Trophoblast cell (in vitro differentiated cells and primary cell): Measurements from ENCODE around the gene GLA.

Experiments
- DNase-seq, 2 donors: peaks; one replicate each; pipeline ENCODE4 v3.0.0-alpha.2; 2016
- H2AFZ ChIP-seq: 2 replicates; pipeline ENCODE4 v1.6.1; 2013; ENCODE audit warnings: low read length, moderate library complexity, mild to moderate bottlenecking; ENCODE audit not compliant: insufficient read depth, poor library complexity
- H2AK5ac ChIP-seq: 2 replicates; pipeline ENCODE4 v1.6.1; 2013; ENCODE audit warnings: mild to moderate bottlenecking, low read length
- H2BK120ac ChIP-seq: 2 replicates; pipeline ENCODE4 v1.6.1; 2013; ENCODE audit warnings: low read length, mild to moderate bottlenecking, moderate library complexity; ENCODE audit not compliant: insufficient read depth, poor library complexity
- H2BK12ac ChIP-seq: 2 replicates; pipeline ENCODE4 v1.6.1; 2013; ENCODE audit warnings: mild to moderate bottlenecking, low read length, moderate library complexity
- H2BK5ac ChIP-seq: 2 replicates; pipeline ENCODE4 v1.6.1; 2013; ENCODE audit warnings: low read length, low read depth, moderate library complexity, mild to moderate bottlenecking; ENCODE audit not compliant: poor library complexity
- H3K14ac ChIP-seq: 2 replicates; pipeline ENCODE4 v1.6.1; 2013; ENCODE audit warnings: mild to moderate bottlenecking, low read length
- H3K18ac ChIP-seq: 2 replicates; pipeline ENCODE4 v1.6.1; 2013; ENCODE audit warnings: mild to moderate bottlenecking, low read length
- H3K23ac ChIP-seq: 2 replicates; pipeline ENCODE4 v1.6.1; 2013; ENCODE audit warnings: low read length
- H3K27ac ChIP-seq: 2 replicates; pipeline ENCODE4 v1.5.1; 2013; ENCODE audit warnings: low read depth, mild to moderate bottlenecking, inconsistent platforms, low read length, moderate library complexity
- H3K27me3 ChIP-seq: 2 replicates; pipeline ENCODE4 v1.6.1; 2013; ENCODE audit warnings: inconsistent platforms, mild to moderate bottlenecking, low read length, moderate library complexity; ENCODE audit not compliant: insufficient read depth
- H3K36me3 ChIP-seq, 2 experiments: 1 replicate in 1 of 2; 2 replicates in 1 of 2; pipeline ENCODE4 v1.6.1; 2013; ENCODE audit warnings: low read length in 2 of 2, mild to moderate bottlenecking in 2 of 2, moderate library complexity in 1 of 2; ENCODE audit not compliant: insufficient read depth in 2 of 2, control insufficient read depth in 1 of 2
- H3K4ac ChIP-seq: 2 replicates; pipeline ENCODE4 v1.6.1; 2013; ENCODE audit warnings: low read depth, mild to moderate bottlenecking, low read length, moderate library complexity
- H3K4me1 ChIP-seq, 2 experiments: 1 replicate in 1 of 2; 2 replicates in 1 of 2; pipeline ENCODE4 v1.6.1; 2013; ENCODE audit warnings: low read length in 2 of 2, mild to moderate bottlenecking in 2 of 2, moderate library complexity in 1 of 2; ENCODE audit not compliant: insufficient read depth in 2 of 2, control insufficient read depth in 1 of 2
- H3K4me2 ChIP-seq: 2 replicates; pipeline ENCODE4 v1.6.1; 2013; ENCODE audit warnings: inconsistent platforms, mild to moderate bottlenecking, low read length, moderate library complexity
- H3K4me3 ChIP-seq: 2 replicates; pipeline ENCODE4 v1.5.1; 2013; ENCODE audit warnings: mild to moderate bottlenecking, low read depth, low read length, inconsistent platforms
- H3K79me1 ChIP-seq: one replicate; pipeline ENCODE4 v1.6.1; 2013; ENCODE audit warnings: low read length
- H3K79me2 ChIP-seq: 2 replicates; pipeline ENCODE4 v1.6.1; 2013; ENCODE audit warnings: low read length, mild to moderate bottlenecking; ENCODE audit not compliant: control insufficient read depth, insufficient read depth, poor library complexity
- H3K9ac ChIP-seq: 2 replicates; pipeline ENCODE4 v1.6.1; 2013; ENCODE audit warnings: mild to moderate bottlenecking, low read length
- H3K9me3 ChIP-seq: 2 replicates; pipeline ENCODE4 v1.6.1; 2013; ENCODE audit warnings: low read depth, mild to moderate bottlenecking, control low read depth, inconsistent platforms, low read length; ENCODE audit not compliant: insufficient read depth
- H4K12ac ChIP-seq: 2 replicates; pipeline ENCODE4 v1.6.1; 2013; ENCODE audit warnings: low read depth, mild to moderate bottlenecking, low read length, moderate library complexity
- H4K8ac ChIP-seq: 2 replicates; pipeline ENCODE4 v1.6.1; 2013; ENCODE audit warnings: low read depth, mild to moderate bottlenecking, low read length, moderate library complexity
- H4K91ac ChIP-seq: one replicate; pipeline ENCODE4 v1.6.1; 2013; ENCODE audit warnings: low read depth, mild to moderate bottlenecking, low read length, moderate library complexity
- WGBS: extraction: QIAGEN DNeasy Blood & Tissue Kit; methylation state at CpG from one replicate; pipeline ENCODE4 v1.1.7; 2013; ENCODE audit warnings: missing lambda C conversion rate; ENCODE audit not compliant: insufficient read length, insufficient coverage; ENCODE audit errors: extremely low coverage; 5-methylcytosine and 5-hydroxymethylcytosine counted together

Gene GLA

GRCh38 chrX:101377547-101377946 is 30.2 kb downstream of the GLA start:
- Histone ChIP-seq H3K18ac (no peak overlapping the region), H3K27ac (no peak overlapping the region), H2BK12ac (no peak overlapping the region), H4K91ac (no peak overlapping the region), H3K27me3 (no peaks in the 10 kb centered on the region), H3K4ac (no peak overlapping the region), H3K4me2 (no peak overlapping the region), H2BK120ac (no peak overlapping the region), H2BK5ac (no peak overlapping the region), H4K8ac (no peak overlapping the region), H3K79me1 (no peaks in the 10 kb centered on the region), H3K79me2 (no peaks in the 10 kb centered on the region), H3K4me3 (no peak overlapping the region), H2AK5ac (no peak overlapping the region), H2AFZ (no peak overlapping the region), H3K14ac (no peak overlapping the region), H3K9ac (no peak overlapping the region), H3K36me3 (no peaks in the 10 kb centered on the region), H3K4me1 (no peaks in the 10 kb centered on the region), H4K12ac (no peak overlapping the region), H3K23ac (no peak overlapping the region), H3K9me3 (no peaks in the 10 kb centered on the region)
- no peak for DNase-seq
- no CpG with 5 or more reads among the region's 1 CpG for WGBS

- no peaks in the 10 kb centered on the region for H3K27me3 ChIP-seq
- no peak overlapping the region for H3K4me3 ChIP-seq
- H2BK120ac ChIP-seq, result no peak overlapping the region
- DNase-seq, result no peak
- H3K27ac ChIP-seq, result no peak overlapping the region
- no CpG with 5 or more reads among the region's 3 CpGs for WGBS
- no peak overlapping the region for H3K9ac ChIP-seq
- no peaks in the 10 kb centered on the region for H3K9me3 ChIP-seq
- no peak overlapping the region for H3K14ac ChIP-seq
- H2BK12ac ChIP-seq, result no peak overlapping the region
- no peak overlapping the region for H4K91ac ChIP-seq
- H3K79me1 ChIP-seq, result no peaks in the 10 kb centered on the region
- no peak overlapping the region for H4K8ac ChIP-seq
- no peaks in the 10 kb centered on the region for H3K4me1 ChIP-seq
- no peaks in the 10 kb centered on the region for H3K36me3 ChIP-seq
- H2AFZ ChIP-seq, result no peak overlapping the region
- no peak overlapping the region for H3K18ac ChIP-seq
- no peak overlapping the region for H4K12ac ChIP-seq
- no peak overlapping the region for H3K23ac ChIP-seq
- H2BK5ac ChIP-seq, result no peak overlapping the region
- no peak overlapping the region for H3K4ac ChIP-seq
- no peak overlapping the region for H3K4me2 ChIP-seq
- no peaks in the 10 kb centered on the region for H3K79me2 ChIP-seq
- H2AK5ac ChIP-seq, result no peak overlapping the region
Measured at GRCh38 chrX:101370888-101371504, 36.7 kb downstream of the GLA start.

DNA sequence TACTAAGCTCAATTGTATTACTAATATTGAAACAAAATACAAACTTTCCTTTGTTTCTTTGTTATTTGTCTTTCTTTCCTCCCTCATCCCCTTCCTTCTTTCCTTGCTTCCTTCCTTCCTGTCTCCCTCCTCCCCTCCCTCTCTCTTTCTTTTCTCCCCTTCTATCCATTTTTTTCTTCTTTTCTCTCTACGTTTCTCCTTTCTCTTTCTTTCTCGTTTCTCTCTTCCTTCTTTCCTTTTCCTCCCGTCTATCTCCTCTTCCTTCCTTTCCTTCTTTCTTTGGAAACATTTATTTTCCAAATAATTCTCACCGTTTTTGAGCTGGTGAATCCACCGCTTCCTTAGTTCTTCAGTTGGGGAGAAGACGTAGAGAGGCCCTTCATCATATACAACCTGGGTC is 38.0 kb downstream of the GLA start:
- 98% methylated on average over 3 of the region's 6 CpGs for WGBS
- no peak overlapping the region for H2BK5ac ChIP-seq
- H4K12ac ChIP-seq, result no peak overlapping the region

GRCh38 chrX:101368800-101369199 is 38.9 kb downstream of the GLA start:
- DNase-seq, result no peak
- Histone ChIP-seq H3K27me3 (no peaks in the 10 kb centered on the region), H3K4me2 (no peak overlapping the region), H3K18ac (no peak overlapping the region), H3K36me3 (no peaks in the 10 kb centered on the region), H3K79me2 (no peaks in the 10 kb centered on the region), H3K27ac (no peak overlapping the region), H3K14ac (no peak overlapping the region), H4K12ac (no peak overlapping the region), H4K8ac (no peak overlapping the region), H2BK5ac (no peak overlapping the region), H2AK5ac (no peak overlapping the region), H2BK12ac (no peak overlapping the region), H3K9ac (no peak overlapping the region), H3K4me1 (no peaks in the 10 kb centered on the region), H3K9me3 (no peaks in the 10 kb centered on the region), H2BK120ac (no peak overlapping the region), H4K91ac (no peak overlapping the region), H2AFZ (no peak overlapping the region), H3K23ac (no peak overlapping the region), H3K79me1 (no peaks in the 10 kb centered on the region), H3K4ac (no peak overlapping the region), H3K4me3 (no peak overlapping the region)

More for the DNA sequence above, 38.0 kb downstream of the GLA start:
- no peak overlapping the region for H4K91ac ChIP-seq
- H3K79me2 ChIP-seq, result no peaks in the 10 kb centered on the region
- H3K79me1 ChIP-seq, result no peaks in the 10 kb centered on the region
- H3K27ac ChIP-seq, result no peak overlapping the region
- no peak overlapping the region for H2AFZ ChIP-seq
- no peak overlapping the region for H4K8ac ChIP-seq
- H3K14ac ChIP-seq, result no peak overlapping the region
- no peak overlapping the region for H2BK120ac ChIP-seq
- H3K23ac ChIP-seq, result no peak overlapping the region
- H3K36me3 ChIP-seq, result no peaks in the 10 kb centered on the region
- no peak overlapping the region for H3K4me2 ChIP-seq
- no peak overlapping the region for H3K18ac ChIP-seq
- no peak overlapping the region for H2BK12ac ChIP-seq
- H3K4me3 ChIP-seq, result no peak overlapping the region
- no peak overlapping the region for H3K9ac ChIP-seq
- DNase-seq, result no peak
- no peaks in the 10 kb centered on the region for H3K27me3 ChIP-seq
- H2AK5ac ChIP-seq, result no peak overlapping the region
- no peaks in the 10 kb centered on the region for H3K9me3 ChIP-seq
- no peaks in the 10 kb centered on the region for H3K4me1 ChIP-seq
- no peak overlapping the region for H3K4ac ChIP-seq
